Amygdala (tissue), 56 donors: ENCODE measurements around the gene PGAM5.

ENCODE experiments used
- DNase-seq, 56 donors: peaks; one replicate each; lab custom pipeline; 2025; lab: John Stamatoyannopoulos, UW

PGAM5 gene

GRCh38 chr12:132710405-132711079 is at the start of gene PGAM5:
Gene PGAM5, plus strand, starts transcription at chr12:132710842. Its CDS starts 35 bp downstream, at chr12:132710877.
- DNase-seq, result peak in 52 of 56 donors; percentile 20 to 86 (median 62)

- DNase-seq, result no peak
Observed at GRCh38 chr12:132660996-132661395, 49.6 kb upstream of the PGAM5 start.

GRCh38 chr12:132661972-132662371 is 48.7 kb upstream of the PGAM5 start:
- DNase-seq, result no peak

DNA sequence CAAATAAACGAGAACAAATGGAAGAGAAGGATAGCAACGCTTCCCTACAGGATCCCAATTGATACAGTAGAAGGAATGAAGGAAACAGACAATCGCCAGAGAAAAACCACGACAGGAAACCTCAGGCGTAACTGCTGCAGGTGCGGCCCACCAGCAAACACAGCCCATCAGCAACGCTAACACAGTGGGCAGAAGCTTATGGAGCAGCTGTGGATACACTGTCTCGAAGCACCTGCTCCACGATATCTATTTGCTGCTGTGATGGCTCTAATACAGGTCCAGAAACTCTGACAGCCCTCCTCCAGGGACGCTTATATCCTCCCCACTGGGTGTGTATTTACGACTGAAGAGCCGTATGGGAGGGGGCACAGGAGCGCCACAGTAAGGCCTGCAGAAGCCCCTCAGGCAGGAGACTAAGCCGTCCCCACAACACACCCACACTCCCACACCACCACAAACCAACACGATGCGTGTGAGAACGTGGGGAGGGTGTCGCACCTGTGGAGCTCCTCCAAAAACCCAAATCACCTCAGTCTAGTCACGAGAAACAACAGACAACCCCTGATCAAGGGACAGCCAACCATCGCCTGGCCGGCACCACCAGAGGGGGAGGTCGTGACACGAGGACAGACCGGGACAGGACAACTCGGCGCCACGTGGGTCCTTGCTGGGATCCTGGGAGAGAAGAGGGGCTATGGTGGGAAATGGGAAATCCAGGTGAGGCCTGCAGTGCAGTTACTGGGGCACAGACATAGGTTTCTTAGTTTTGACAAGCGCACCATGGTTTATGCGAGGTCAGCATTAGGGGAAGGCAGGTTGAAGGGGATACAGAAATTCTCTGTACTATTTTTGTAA is 47.5 kb upstream of the PGAM5 start:
- DNase-seq, result no peak

DNA sequence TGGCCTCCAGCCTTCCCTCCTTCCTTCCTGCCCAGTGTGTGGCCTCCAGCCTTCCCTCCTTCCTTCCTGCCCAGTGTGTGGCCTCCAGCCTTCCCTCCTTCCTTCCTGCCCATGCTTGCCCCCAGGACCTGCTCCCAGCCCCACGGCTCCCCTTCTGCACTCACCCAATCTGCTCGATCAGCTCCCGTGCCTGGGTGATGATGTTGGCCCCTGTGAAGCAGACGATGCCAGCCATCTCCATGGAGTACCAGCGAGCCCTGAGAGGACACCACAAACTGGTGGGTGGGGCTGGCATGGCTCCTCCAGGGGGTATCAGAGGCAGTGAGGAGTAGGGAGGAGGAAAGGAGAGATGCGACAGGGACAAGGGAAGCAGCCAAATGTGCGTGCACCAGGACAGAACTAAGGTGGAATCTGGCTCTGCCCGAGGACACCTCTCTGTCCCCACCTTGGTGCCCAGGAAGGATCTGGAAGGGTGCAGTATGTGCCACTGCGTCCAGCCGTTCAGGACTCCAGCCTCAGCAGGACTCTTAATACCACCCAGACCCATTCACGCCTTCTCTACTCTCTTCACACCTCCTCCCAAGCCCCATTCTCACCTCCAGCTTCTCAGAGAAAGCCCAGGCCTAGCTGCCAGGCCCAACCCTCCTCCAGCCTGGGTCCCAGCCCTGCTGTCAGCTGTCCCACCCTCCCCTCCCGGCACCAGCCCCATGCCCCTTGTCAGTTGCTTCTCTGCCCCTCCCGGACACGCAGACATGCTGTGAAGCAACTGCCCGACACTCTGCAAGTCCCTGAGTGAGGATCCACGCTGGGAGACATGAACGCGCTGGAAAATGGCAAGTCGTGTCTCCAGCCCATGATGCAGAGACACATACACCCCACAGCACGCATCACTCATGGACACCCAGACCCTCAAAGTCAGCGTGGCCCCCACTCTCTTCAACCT is 46.2 kb upstream of the PGAM5 start:
- no peak for DNase-seq

DNA sequence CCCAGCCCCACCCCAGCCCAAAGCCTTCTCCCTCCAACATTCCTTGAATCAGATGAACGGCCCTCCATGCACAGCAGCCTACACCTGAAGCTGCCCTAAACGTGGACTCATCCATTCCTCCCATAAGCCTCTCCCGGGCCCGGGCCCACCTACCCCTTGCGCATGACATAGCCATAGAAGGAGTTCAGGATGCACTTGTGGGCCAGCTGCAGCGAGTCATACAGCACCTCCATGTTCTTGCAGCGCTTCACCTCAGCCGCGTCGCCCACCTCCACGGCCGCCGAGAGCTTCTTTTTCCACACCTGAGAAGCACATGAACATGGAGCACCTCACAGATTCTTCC is 45.5 kb upstream of the PGAM5 start:
- DNase-seq, result no peak

- no peak for DNase-seq
Observed at GRCh38 chr12:132665794-132666193, 44.8 kb upstream of the PGAM5 start.

- no peak for DNase-seq
Observed at GRCh38 chr12:132668191-132669088, 42.2 kb upstream of the PGAM5 start.

DNA sequence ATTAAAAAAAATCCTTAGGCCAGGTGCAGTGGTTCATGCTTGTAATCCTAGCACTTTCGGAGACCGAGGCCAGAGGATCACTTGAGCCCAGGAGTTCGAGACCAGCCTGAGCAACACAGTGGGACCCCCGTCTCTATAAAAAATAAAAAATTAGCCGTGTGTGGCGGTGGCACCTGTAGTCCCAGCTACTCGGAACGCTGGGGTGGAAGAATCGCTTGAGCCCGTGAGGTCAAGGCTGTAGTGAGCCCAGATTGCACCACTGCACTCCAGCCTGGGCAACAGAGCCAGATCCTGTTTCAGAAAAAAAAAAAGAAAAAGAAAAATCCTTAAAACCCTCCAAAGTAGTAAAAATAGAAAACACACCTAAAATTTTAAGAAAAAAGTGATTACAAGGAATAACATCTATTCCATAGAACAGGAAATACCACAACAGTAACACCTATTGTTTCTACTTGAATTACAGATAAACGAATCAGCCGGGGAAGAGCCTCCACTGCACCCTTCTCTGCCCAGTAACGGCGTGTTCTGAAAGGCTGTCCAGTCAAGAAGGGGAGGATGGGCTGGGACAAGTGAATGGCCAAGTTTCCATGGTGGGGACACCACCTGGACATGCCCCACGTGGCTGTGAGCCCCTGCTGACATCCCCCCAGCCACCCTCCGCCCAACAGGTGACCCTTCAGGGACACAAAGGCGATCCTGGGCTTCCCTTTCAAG is 41.3 kb upstream of the PGAM5 start:
- no peak for DNase-seq

- DNase-seq, result no peak
Observed at GRCh38 chr12:132672116-132672515, 38.5 kb upstream of the PGAM5 start.

DNA sequence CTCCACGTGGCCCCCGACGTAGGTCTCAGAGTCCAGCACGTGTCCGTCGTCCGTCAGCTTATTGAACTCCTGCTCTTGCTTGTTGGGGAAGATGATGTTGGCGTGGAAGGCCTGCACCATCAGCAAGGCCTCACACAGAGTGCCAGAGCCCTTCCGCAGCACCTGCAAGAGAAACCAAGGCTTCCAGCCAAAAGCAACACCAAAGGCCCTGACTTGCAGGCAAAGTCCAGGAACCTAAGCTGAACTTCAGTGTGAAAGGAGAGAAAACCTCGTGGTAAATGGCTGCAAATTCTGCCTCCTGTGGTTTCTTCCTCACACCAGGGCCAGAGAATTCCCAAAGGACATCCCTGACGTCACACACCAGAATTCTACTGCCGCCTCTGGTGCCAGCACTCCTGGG is 38.0 kb upstream of the PGAM5 start:
- DNase-seq, result no peak

GRCh38 chr12:132673288-132674179 is 37.1 kb upstream of the PGAM5 start:
- no peak for DNase-seq

DNA sequence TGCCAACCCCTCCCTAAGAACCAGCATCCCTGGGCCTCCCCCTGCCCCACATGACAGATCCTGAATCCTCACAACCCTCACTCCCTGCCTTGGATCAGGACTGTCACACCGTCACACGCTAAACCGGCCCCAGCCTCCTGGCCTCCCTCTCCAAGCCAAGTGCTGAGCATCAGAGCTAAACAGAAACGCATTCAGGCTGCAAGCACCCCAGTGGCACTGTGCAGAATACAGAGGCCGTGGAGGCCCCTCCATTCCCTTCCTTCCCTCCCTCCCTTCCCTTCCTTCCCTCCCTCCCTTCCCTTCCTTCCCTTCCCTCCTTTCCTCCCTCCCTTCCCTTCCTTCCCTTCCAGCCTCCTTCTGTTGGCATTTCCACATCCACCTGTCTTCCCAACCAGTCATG is 36.1 kb upstream of the PGAM5 start:
- no peak for DNase-seq

DNA sequence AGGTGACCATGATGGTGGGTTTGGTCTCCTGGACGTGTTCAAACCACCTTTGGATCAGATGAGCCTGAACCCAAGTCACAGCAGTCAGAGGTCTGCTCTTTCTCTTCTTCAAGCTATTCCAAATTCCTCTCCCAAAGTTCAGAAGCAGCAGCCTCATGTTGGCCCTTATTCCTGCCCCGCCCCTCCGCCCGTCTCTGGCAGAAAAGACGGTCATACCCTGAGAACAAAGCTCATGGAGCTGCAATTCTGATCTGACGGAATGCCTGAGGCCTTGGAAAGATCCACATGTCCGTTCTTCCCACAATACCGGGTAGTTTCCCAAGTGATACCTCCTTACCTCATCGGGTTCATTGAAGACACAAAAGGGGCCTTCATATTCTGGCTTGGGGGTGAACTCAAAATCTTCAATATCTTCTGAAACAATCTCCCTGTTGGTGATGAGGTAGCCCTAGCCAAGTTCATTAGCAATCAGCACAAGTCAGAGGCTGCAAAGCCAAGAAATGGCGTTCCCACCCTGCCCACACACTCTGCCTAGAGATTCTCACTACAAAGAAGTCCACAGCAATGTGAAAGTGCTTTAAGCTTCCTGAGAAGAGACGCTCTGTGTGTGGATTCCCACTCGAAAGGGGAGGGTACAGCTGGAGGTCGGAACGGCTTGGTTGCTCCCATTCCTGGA is 34.7 kb upstream of the PGAM5 start:
- no peak for DNase-seq

GRCh38 chr12:132677492-132677891 is 33.1 kb upstream of the PGAM5 start:
- DNase-seq, result no peak

DNA sequence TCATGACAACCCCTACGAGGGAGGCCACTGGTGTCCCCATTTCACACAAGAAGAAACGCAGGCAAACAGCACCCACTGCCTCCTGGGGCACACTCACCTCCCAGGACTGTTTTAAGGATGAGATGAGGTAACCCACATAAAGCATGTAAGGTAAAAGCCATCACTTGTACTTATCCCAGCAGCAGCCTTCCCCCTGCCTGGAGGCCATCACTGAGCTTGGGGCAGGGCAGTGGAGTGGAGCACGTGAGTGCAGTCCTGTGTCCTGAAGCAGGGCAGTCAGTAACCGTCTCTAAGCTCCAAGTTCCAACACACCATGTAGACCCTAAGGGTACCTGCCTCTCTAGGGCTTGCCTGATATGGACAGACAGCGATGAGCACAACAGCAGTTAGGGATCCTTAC is 25.2 kb upstream of the PGAM5 start:
- DNase-seq, result no peak

GRCh38 chr12:132686825-132687210 is 23.8 kb upstream of the PGAM5 start:
- no peak for DNase-seq
